Breast epithelium (tissue), 4 donors: ENCODE results near the gene KDM4B. TPM values are rescaled to one million over a fixed set of nuclear protein-coding genes. Genes with fewer than 3 reads are reported as not detected.

Experiments used
- DNase-seq, 2 donors: peaks; one replicate each; pipeline ENCODE4 v3.0.0-alpha.2; 2019; ENCODE audit warnings: low spot score in 2 of 2
- H3K27ac ChIP-seq, 2 donors: fragments of 200-600 bp; sonication (generic) in 1 of 2; one replicate each; pipeline ENCODE4 v1.5.1; 2016 to 2019; ENCODE audit warnings: mild to moderate bottlenecking in 1 of 2
- H3K27me3 ChIP-seq, 2 donors: fragments of 200-600 bp; sonication (generic) in 1 of 2; one replicate each; pipeline versions ENCODE4 v1.5.1 to v1.6.0; 2017 to 2019; ENCODE audit warnings: control low read depth in 1 of 2, mild to moderate bottlenecking in 1 of 2
- H3K36me3 ChIP-seq: fragments of 200-600 bp; one replicate; pipeline ENCODE4 v1.5.1; 2019
- H3K4me1 ChIP-seq, 2 donors: fragments of 200-600 bp; sonication (generic); one replicate each; pipeline ENCODE4 v1.5.1; 2016 to 2019; ENCODE audit warnings: control low read depth in 1 of 2
- H3K4me3 ChIP-seq, 3 donors: fragments of 200-600 bp; sonication (generic); 1 replicate in 2 of 3; 2 replicates in 1 of 3; pipeline ENCODE4 v1.5.1; 2016 to 2019; ENCODE audit warnings: mild to moderate bottlenecking in 3 of 3, moderate library complexity in 2 of 3
- H3K9me3 ChIP-seq, 2 donors: fragments of 200-600 bp; sonication (generic) in 1 of 2; one replicate each; pipeline ENCODE4 v1.5.1; 2016 to 2019; ENCODE audit warnings: control low read depth in 1 of 2
- CTCF ChIP-seq, 3 donors: fragments of 450-650 bp; IDR thresholded peaks; one replicate each; pipeline ENCODE4 v1.5.1; 2016 to 2017; ENCODE audit warnings: antibody characterized with exemption in 3 of 3, mild to moderate bottlenecking in 3 of 3, moderate library complexity in 3 of 3
- POLR2A ChIP-seq: fragments of 450-650 bp; IDR thresholded peaks from one replicate; pipeline ENCODE4 v1.6.1; 2016; ENCODE audit warnings: antibody characterized with exemption, mild to moderate bottlenecking, moderate library complexity
- POLR2AphosphoS5 ChIP-seq, 3 donors: sonication (generic); formaldehyde crosslinking; IDR thresholded peaks; one replicate each; pipeline ENCODE4 v1.6.1; 2017; ENCODE audit warnings: antibody characterized with exemption in 3 of 3
- intact Hi-C: fragments of 100-400 bp; cut with DNase I; formaldehyde crosslinking; loops from one replicate; pipeline ENCODE4 v1.15.1; 2023; ENCODE audit warnings: low total_unique reads
- total RNA-seq, 3 donors: library from RNA; depleted of rRNA; stranded (reverse); fragments of >200 nt; gene quantifications; one replicate each; pipeline ENCODE4 v1.1.0, GENCODE V29; 2016

Gene KDM4B
- total RNA-seq, 3 donors from 2014 or later = 25.0 to 55.3 (median 40.3) TPM

- Histone ChIP-seq H3K27ac (no peak overlapping the region), H3K36me3 (peaks cover 6% of the 10 kb centered on the region), H3K9me3 (no peaks in the 10 kb centered on the region), H3K4me3 (no peak overlapping the region), H3K27me3 (no peaks in the 10 kb centered on the region), H3K4me1 (peaks cover 0 to 6% of the 10 kb centered on the region in 2 donors)
- no peak for DNase-seq
- TF ChIP-seq POLR2A (no peak), CTCF (IDR thresholded peaks at IDR 0.05) (no peak), POLR2AphosphoS5 (IDR thresholded peaks at IDR 0.05) (no peak)
- intact Hi-C loops = no loop called here
Observed at GRCh38 chr19:5123646-5124045, 154.7 kb downstream of the KDM4B start.

GRCh38 chr19:5124111-5124855, 155.4 kb downstream of the KDM4B start:
- Histone ChIP-seq H3K4me1 (peaks cover 0 to 6% of the 10 kb centered on the region in 2 donors), H3K4me3 (no peak overlapping the region), H3K27me3 (no peaks in the 10 kb centered on the region), H3K36me3 (peaks cover 6% of the 10 kb centered on the region), H3K27ac (no peak overlapping the region), H3K9me3 (no peaks in the 10 kb centered on the region)
- intact Hi-C loops = no loop called here
- TF ChIP-seq POLR2A (no peak), CTCF (IDR thresholded peaks at IDR 0.05) (no peak), POLR2AphosphoS5 (IDR thresholded peaks at IDR 0.05) (no peak)
- DNase-seq = no peak

GRCh38 chr19:5125376-5125775, 156.5 kb downstream of the KDM4B start:
- peak overlapping the region in 1 of 2 donors; percentile 4 for H3K27ac ChIP-seq
- no peaks in the 10 kb centered on the region for H3K9me3 ChIP-seq
- H3K27me3 ChIP-seq = no peaks in the 10 kb centered on the region
- H3K36me3 ChIP-seq = peaks cover 6% of the 10 kb centered on the region
- DNase-seq = no peak
- intact Hi-C loops = no loop called here
- H3K4me1 ChIP-seq = peaks cover 0 to 6% of the 10 kb centered on the region in 2 donors
- no peak overlapping the region for H3K4me3 ChIP-seq
- TF ChIP-seq POLR2A (no peak), POLR2AphosphoS5 (IDR thresholded peaks at IDR 0.05) (no peak), CTCF (IDR thresholded peaks at IDR 0.05) (no peak)

- peaks cover 0 to 6% of the 10 kb centered on the region in 2 donors for H3K4me1 ChIP-seq
- intact Hi-C loops = no loop called here
- TF ChIP-seq POLR2A (no peak), CTCF (IDR thresholded peaks at IDR 0.05) (no peak), POLR2AphosphoS5 (IDR thresholded peaks at IDR 0.05) (no peak)
- no peak overlapping the region for H3K27ac ChIP-seq
- no peak for DNase-seq
- H3K27me3 ChIP-seq = no peaks in the 10 kb centered on the region
- H3K4me3 ChIP-seq = no peak overlapping the region
- H3K36me3 ChIP-seq = peaks cover 6% of the 10 kb centered on the region
- no peaks in the 10 kb centered on the region for H3K9me3 ChIP-seq
Observed at GRCh38 chr19:5125797-5126497, 157.0 kb downstream of the KDM4B start.
